ENCODE measurements around the gene LAG3.
"Not testable (repeated sequence)": the region's sequence is repeated elsewhere in the genome, so short reads cannot be mapped to it uniquely, and the experiment has no call there.

Gene LAG3

GRCh38 chr12:6734506-6735387 is 37.6 kb upstream of the LAG3 start:
- TF ChIP-seq ZFX (IDR thresholded peaks at IDR 0.05; ENCODE audit: borderline replicate concordance) (no peak), CTCF (IDR thresholded peaks at IDR 0.05) (no peak)
- H3K27ac ChIP-seq: no peak overlapping the region

- peak overlapping the region; percentile 38 for H3K27ac ChIP-seq
These were observed 36.7 kb upstream of the LAG3 start for GRCh38 chr12:6735448-6736191.

GRCh38 chr12:6736754-6737153 is 35.6 kb upstream of the LAG3 start:
- no peak overlapping the region for H3K27ac ChIP-seq
- TF ChIP-seq CTCF (IDR thresholded peaks at IDR 0.05) (no peak), ZFX (IDR thresholded peaks at IDR 0.05; ENCODE audit: borderline replicate concordance) (no peak)

More at GRCh38 chr12:6735448-6736191, 36.7 kb upstream of the LAG3 start:
- TF ChIP-seq ZFX (IDR thresholded peaks at IDR 0.05; ENCODE audit: borderline replicate concordance) (no peak), CTCF (IDR thresholded peaks at IDR 0.05) (peak; percentile 98)

- not testable (repeated sequence) for H3K27ac ChIP-seq
These were observed 30.2 kb upstream of the LAG3 start for GRCh38 chr12:6742080-6742479.

- TF ChIP-seq CTCF (IDR thresholded peaks at IDR 0.05) (no peak), ZFX (IDR thresholded peaks at IDR 0.05; ENCODE audit: borderline replicate concordance) (no peak)
- no peak overlapping the region for H3K27ac ChIP-seq
These were observed 29.5 kb upstream of the LAG3 start for GRCh38 chr12:6742834-6743233.

- not testable (repeated sequence) for H3K27ac ChIP-seq
These were observed 29.0 kb upstream of the LAG3 start for GRCh38 chr12:6743300-6743699.

- peak overlapping the region; percentile 22; the same call in 1 of the 2 replicates for H3K27ac ChIP-seq
- TF ChIP-seq ZFX (IDR thresholded peaks at IDR 0.05; ENCODE audit: borderline replicate concordance) (no peak), CTCF (IDR thresholded peaks at IDR 0.05) (no peak)
These were observed 26.4 kb upstream of the LAG3 start for GRCh38 chr12:6745741-6746525.

GRCh38 chr12:6747216-6747615 is 25.1 kb upstream of the LAG3 start:
- TF ChIP-seq CTCF (IDR thresholded peaks at IDR 0.05) (no peak), ZFX (IDR thresholded peaks at IDR 0.05; ENCODE audit: borderline replicate concordance) (no peak)
- peak overlapping the region; percentile 22 for H3K27ac ChIP-seq
